GM12878 (cell line): ENCODE data around the gene PRMT1.

Experiments used
- EZH2 ChIP-seq: IDR thresholded peaks from 2 replicates; pipeline ENCODE4 v1.6.1; 2012; ENCODE audit warnings: low read depth, mild to moderate bottlenecking, control low read depth, inconsistent platforms, low read length, borderline replicate concordance; ENCODE audit not compliant: control insufficient read depth
- JUND ChIP-seq: IDR thresholded peaks from 2 replicates; pipeline ENCODE4 v1.6.1; 2012; ENCODE audit warnings: low read depth, mild to moderate bottlenecking, low read length, improper control_type of control experiment, moderate library complexity
- NFIC ChIP-seq: IDR thresholded peaks from 2 replicates; pipeline ENCODE4 v1.6.1; 2012; ENCODE audit warnings: low read depth, mild to moderate bottlenecking, inconsistent platforms, low read length, moderate library complexity
- NKRF ChIP-seq: fragments of 450-650 bp; conservative IDR thresholded peaks from 2 replicates; pipeline ENCODE4 v1.6.1; 2017; ENCODE audit warnings: mild to moderate bottlenecking, moderate library complexity
- POLR2AphosphoS5 ChIP-seq: IDR thresholded peaks from 2 replicates; pipeline ENCODE4 v1.6.1; 2011; ENCODE audit warnings: mild to moderate bottlenecking, low read length, inconsistent platforms
- REST ChIP-seq: IDR thresholded peaks from 2 replicates; pipeline ENCODE4 v1.6.1; 2012; ENCODE audit warnings: mild to moderate bottlenecking, low read depth, low read length
- TAF1 ChIP-seq: IDR thresholded peaks from 2 replicates; pipeline ENCODE4 v1.6.1; 2011; ENCODE audit warnings: mild to moderate bottlenecking, low read depth, low read length, borderline replicate concordance
- TCF12 ChIP-seq: IDR thresholded peaks from 2 replicates; pipeline ENCODE4 v1.6.1; 2011; ENCODE audit warnings: low read depth, mild to moderate bottlenecking, low read length
- ZNF217 ChIP-seq: fragments of 450-650 bp; IDR thresholded peaks from 2 replicates; pipeline ENCODE4 v1.6.1; 2017; ENCODE audit warnings: antibody characterized with exemption, mild to moderate bottlenecking
- TF ChIP-seq, protein P1 (sequence below): fragments of 450-650 bp; IDR thresholded peaks from 2 replicates; pipeline ENCODE4 v1.6.1; 2017; ENCODE audit warnings: mild to moderate bottlenecking, low read depth, inconsistent platforms; ENCODE audit not compliant: poor library complexity, severe bottlenecking
- TF ChIP-seq, protein P2 (sequence below), 3 experiments: IDR thresholded peaks in 2 of 3; conservative IDR thresholded peaks in 1 of 3; 2 replicates each; pipeline ENCODE4 v1.5.1; 2011; ENCODE audit warnings: low read depth in 3 of 3, low read length in 3 of 3, mild to moderate bottlenecking in 3 of 3, control low read depth in 2 of 3, moderate library complexity in 2 of 3, inconsistent platforms in 1 of 3, mixed read lengths in 1 of 3; ENCODE audit not compliant: control insufficient read depth in 2 of 3, insufficient read depth in 1 of 3; ENCODE audit errors: extremely low read depth in 1 of 3

DNA sequence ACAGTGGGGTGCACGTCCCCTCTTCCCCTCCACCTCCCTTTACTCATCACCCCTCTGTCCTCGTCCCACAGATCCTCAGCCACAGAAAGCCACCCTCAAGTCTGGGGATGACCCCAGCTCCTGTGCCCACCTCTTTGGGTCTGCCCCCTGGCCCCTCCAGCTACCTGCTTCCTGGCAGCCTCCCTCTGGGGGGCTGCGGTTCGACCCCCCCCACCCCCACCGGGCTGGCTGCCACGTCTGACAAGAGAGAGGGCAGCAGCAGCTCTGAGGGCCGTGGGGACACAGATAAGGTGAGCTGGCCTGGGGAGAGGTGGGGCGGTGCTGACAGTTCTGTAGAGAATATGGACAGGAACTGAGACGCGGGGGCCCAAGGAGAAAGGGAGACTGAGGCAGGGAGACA, 22.5 kb upstream of the PRMT1 start:
- TF ChIP-seq EZH2: no peak
- no peak for TF ChIP-seq NFIC
- TF ChIP-seq POLR2AphosphoS5: no peak
- TF ChIP-seq, protein P1, sequence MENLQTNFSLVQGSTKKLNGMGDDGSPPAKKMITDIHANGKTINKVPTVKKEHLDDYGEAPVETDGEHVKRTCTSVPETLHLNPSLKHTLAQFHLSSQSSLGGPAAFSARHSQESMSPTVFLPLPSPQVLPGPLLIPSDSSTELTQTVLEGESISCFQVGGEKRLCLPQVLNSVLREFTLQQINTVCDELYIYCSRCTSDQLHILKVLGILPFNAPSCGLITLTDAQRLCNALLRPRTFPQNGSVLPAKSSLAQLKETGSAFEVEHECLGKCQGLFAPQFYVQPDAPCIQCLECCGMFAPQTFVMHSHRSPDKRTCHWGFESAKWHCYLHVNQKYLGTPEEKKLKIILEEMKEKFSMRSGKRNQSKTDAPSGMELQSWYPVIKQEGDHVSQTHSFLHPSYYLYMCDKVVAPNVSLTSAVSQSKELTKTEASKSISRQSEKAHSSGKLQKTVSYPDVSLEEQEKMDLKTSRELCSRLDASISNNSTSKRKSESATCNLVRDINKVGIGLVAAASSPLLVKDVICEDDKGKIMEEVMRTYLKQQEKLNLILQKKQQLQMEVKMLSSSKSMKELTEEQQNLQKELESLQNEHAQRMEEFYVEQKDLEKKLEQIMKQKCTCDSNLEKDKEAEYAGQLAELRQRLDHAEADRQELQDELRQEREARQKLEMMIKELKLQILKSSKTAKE: no peak
- TF ChIP-seq, protein P2, sequence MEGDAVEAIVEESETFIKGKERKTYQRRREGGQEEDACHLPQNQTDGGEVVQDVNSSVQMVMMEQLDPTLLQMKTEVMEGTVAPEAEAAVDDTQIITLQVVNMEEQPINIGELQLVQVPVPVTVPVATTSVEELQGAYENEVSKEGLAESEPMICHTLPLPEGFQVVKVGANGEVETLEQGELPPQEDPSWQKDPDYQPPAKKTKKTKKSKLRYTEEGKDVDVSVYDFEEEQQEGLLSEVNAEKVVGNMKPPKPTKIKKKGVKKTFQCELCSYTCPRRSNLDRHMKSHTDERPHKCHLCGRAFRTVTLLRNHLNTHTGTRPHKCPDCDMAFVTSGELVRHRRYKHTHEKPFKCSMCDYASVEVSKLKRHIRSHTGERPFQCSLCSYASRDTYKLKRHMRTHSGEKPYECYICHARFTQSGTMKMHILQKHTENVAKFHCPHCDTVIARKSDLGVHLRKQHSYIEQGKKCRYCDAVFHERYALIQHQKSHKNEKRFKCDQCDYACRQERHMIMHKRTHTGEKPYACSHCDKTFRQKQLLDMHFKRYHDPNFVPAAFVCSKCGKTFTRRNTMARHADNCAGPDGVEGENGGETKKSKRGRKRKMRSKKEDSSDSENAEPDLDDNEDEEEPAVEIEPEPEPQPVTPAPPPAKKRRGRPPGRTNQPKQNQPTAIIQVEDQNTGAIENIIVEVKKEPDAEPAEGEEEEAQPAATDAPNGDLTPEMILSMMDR (IDR thresholded peaks at IDR 0.05 in 2 of 3, conservative IDR thresholded peaks at IDR 0.05 in 1 of 3; ENCODE audit: control insufficient read depth in 2 of 3, extremely low read depth in 1 of 3, insufficient read depth in 1 of 3, low read depth in 3 of 3, low read length in 3 of 3): no peak
- TF ChIP-seq NKRF: no peak
- no peak for TF ChIP-seq TCF12
- no peak for TF ChIP-seq REST
- TF ChIP-seq JUND: no peak
- no peak for TF ChIP-seq ZNF217
- TF ChIP-seq TAF1: no peak
